Testis (tissue), 2 donors: ENCODE measurements around the gene GMPR.

Experiments used
- CTCF ChIP-seq, 3 experiments: fragments of 450-650 bp in 2 of 3; fragments of 200-600 bp in 1 of 3; sonication (generic) in 1 of 3; IDR thresholded peaks; one replicate each; pipeline ENCODE4 v1.5.1; 2016 to 2019; ENCODE audit warnings: antibody characterized with exemption in 3 of 3, mild to moderate bottlenecking in 2 of 3, moderate library complexity in 1 of 3
- POLR2A ChIP-seq: fragments of 450-650 bp; IDR thresholded peaks from one replicate; pipeline ENCODE4 v1.6.1; 2017; ENCODE audit warnings: antibody characterized with exemption, mild to moderate bottlenecking, moderate library complexity

DNA sequence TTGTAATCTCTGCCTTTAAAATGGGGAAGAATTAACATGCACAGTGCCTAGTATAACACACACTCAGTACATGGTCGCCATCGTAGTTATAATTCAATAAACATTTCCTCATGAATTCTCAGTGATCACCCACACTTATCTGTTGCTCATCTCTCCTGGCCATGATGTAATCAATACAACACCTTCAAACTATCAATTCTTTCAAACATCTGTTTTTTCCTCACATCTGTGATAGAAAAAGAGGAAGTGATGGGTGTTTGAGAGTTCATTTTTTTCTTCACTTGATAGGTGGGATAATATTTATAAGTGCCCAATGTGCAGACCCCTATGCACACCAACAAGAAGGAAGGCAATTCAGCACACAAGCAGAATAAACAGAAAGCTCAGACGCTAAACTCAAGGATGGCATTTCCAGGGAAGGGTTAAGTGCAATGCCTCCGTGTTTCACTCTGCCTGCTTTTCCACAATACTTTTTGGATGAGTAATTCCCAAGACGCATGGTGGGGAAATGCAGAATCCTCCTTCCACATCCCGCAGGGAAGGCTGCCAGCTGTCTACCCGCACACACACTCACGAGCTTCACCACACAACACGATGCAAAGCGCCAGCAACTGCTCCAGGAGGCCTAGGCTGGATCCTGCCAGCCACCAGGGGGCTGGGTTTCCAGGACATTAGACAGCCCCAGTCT lies 100.3 kb downstream of the GMPR start:
- peak in 2 of 3 experiments; percentile 27 to 29 for TF ChIP-seq CTCF (IDR thresholded peaks at IDR 0.05)
- no peak for TF ChIP-seq POLR2A
